Sigmoid colon (tissue), 4 donors: ENCODE measurements around the gene CLEC16A.

Source experiments
- EP300 ChIP-seq, 4 donors: sonication (generic); formaldehyde crosslinking; IDR thresholded peaks; one replicate each; pipeline ENCODE4 v1.6.1; 2017; ENCODE audit warnings: antibody characterized with exemption in 4 of 4
- POLR2A ChIP-seq, 2 donors: fragments of 450-650 bp; IDR thresholded peaks; one replicate each; pipeline ENCODE4 v1.6.1; 2016; ENCODE audit warnings: antibody characterized with exemption in 2 of 2, mild to moderate bottlenecking in 2 of 2, moderate library complexity in 2 of 2
- POLR2AphosphoS5 ChIP-seq, 4 donors: sonication (generic); formaldehyde crosslinking; IDR thresholded peaks; one replicate each; pipeline ENCODE4 v1.6.1; 2017; ENCODE audit warnings: antibody characterized with exemption in 4 of 4
- TF ChIP-seq, protein P1 (sequence below), 4 experiments: fragments of 450-650 bp in 3 of 4; fragments of 200-600 bp in 1 of 4; IDR thresholded peaks; one replicate each; pipeline ENCODE4 v1.5.1; 2016 to 2019; ENCODE audit warnings: antibody characterized with exemption in 4 of 4, mild to moderate bottlenecking in 3 of 4, moderate library complexity in 2 of 4

DNA sequence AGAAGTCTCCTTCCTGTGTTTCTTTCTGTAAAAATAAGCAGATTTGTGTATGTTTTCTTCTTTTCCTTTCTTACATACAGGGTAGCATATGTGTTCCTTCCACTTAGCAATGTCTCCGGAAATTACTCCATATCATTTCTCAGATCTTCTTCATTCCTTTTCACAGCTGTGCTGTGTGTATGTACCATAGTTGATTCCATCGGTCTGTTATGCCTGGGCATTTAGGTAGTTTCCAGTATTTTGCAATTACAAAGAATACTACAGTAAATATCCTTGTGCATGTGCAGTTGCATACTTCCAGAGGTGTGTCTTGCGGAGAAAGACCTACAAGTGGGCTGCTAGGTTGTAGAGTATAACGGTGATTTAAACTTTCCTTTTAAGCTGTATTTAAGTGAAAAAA lies 69.8 kb downstream of the CLEC16A start:
- TF ChIP-seq, protein P1, sequence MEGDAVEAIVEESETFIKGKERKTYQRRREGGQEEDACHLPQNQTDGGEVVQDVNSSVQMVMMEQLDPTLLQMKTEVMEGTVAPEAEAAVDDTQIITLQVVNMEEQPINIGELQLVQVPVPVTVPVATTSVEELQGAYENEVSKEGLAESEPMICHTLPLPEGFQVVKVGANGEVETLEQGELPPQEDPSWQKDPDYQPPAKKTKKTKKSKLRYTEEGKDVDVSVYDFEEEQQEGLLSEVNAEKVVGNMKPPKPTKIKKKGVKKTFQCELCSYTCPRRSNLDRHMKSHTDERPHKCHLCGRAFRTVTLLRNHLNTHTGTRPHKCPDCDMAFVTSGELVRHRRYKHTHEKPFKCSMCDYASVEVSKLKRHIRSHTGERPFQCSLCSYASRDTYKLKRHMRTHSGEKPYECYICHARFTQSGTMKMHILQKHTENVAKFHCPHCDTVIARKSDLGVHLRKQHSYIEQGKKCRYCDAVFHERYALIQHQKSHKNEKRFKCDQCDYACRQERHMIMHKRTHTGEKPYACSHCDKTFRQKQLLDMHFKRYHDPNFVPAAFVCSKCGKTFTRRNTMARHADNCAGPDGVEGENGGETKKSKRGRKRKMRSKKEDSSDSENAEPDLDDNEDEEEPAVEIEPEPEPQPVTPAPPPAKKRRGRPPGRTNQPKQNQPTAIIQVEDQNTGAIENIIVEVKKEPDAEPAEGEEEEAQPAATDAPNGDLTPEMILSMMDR (IDR thresholded peaks at IDR 0.05) = no peak
- no peak for TF ChIP-seq POLR2A (IDR thresholded peaks at IDR 0.05)
- no peak for TF ChIP-seq POLR2AphosphoS5 (IDR thresholded peaks at IDR 0.05)
- TF ChIP-seq EP300 (IDR thresholded peaks at IDR 0.05) = no peak
